Muscle of back (tissue), 13 donors: Measurements from ENCODE around the gene CNOT6. TPM values are rescaled to one million over a fixed set of nuclear protein-coding genes. Genes with fewer than 3 reads are reported as not detected.
"Not testable (repeated sequence)": the region's sequence is repeated elsewhere in the genome, so short reads cannot be mapped to it uniquely, and the experiment has no call there.

Source experiments
- DNase-seq, 3 donors: peaks; one replicate each; pipeline versions ENCODE4 v3.0.0 to v3.0.0-alpha.2; 2013
- long read RNA-seq, 9 donors: transcript quantifications; one replicate each; lab custom pipeline, GENCODE V29; 2026
- polyA plus RNA-seq, 10 donors: library from polyadenylated mRNA; unstranded; fragments of 120-200 nt; gene quantifications; one replicate each; pipeline ENCODE4 v1.2.1, GENCODE V29; 2013; ENCODE audit not compliant: insufficient read length in 10 of 10

The CNOT6 gene
- polyA plus RNA-seq, result 10 to 100 TPM; 20.2 to 32.6 (median 26.4) TPM
- long read RNA-seq, donor 1, full-length matches to known transcripts, result 1 of 1 reads
- long read RNA-seq, donor 1, partial matches to known transcripts, result 0 of 1 reads
- long read RNA-seq, donor 1, other reads (novel, unspliced or antisense), result 0 of 1 reads
- long read RNA-seq, donor 2, full-length matches to known transcripts, result 3 of 3 reads
- long read RNA-seq, donor 2, partial matches to known transcripts, result 0 of 3 reads
- long read RNA-seq, donor 2, other reads (novel, unspliced or antisense), result 0 of 3 reads
- long read RNA-seq, donor 3, result 0 reads
- long read RNA-seq, donor 4, full-length matches to known transcripts, result 1 of 1 reads
- long read RNA-seq, donor 4, partial matches to known transcripts, result 0 of 1 reads
- long read RNA-seq, donor 4, other reads (novel, unspliced or antisense), result 0 of 1 reads
- long read RNA-seq, donor 5, full-length matches to known transcripts, result 4 of 4 reads
- long read RNA-seq, donor 5, partial matches to known transcripts, result 0 of 4 reads
- long read RNA-seq, donor 5, other reads (novel, unspliced or antisense), result 0 of 4 reads
- long read RNA-seq, donor 6, full-length matches to known transcripts, result 1 of 1 reads
- long read RNA-seq, donor 6, partial matches to known transcripts, result 0 of 1 reads
- long read RNA-seq, donor 6, other reads (novel, unspliced or antisense), result 0 of 1 reads
- long read RNA-seq, donor 7, full-length matches to known transcripts, result 2 of 2 reads
- long read RNA-seq, donor 7, partial matches to known transcripts, result 0 of 2 reads
- long read RNA-seq, donor 7, other reads (novel, unspliced or antisense), result 0 of 2 reads
- long read RNA-seq, donor 8, result 0 reads
- long read RNA-seq, donor 9, result 0 reads

DNA sequence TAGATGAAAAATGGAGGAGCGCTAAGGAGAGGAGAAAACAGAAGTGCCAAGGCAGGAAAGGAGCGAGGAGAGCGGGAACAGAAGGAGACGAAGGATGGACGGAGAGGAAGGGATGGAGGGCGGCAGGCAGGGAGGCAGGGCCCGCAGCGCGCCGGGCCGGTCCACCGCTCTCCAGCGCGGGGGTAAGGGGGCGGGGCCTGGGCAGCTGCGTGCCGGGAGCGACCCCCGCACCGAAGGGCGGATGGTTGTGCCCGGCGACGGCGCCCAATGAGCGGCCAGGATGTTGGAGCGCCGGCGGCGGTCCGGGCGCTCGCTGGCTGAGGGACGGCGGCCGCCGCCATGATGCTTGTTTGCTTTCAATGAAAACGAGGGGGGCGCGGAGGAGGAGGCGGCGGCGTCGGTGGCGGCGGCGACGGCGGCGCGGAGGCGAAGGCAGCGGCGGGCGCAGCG is at the start of gene CNOT6:
Gene CNOT6, plus strand, starts transcription at position 320 of the 450 bp plus-strand sequence. CDS start 34,898 bp downstream, outside the sequence.
- peak; percentile 94 to 98 (median 98) for DNase-seq

DNA sequence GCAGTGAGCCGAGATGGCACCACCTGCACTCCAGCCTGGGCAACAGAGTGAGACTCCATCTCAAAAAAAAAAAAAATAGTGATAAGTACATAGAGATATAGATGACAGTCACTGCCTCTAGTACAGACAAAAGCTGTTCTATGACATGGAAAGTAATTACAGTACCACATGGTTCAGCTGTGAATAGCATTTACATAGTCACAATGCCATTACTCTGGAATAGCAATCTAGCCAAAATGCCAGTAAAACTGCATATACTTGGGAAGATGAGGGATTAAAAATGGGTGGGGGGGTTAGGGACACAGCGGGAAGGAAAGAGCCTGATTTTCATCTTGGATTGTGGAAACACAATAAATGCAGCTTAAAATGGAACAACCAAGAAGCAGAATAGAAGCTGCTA is 39.4 kb upstream of the CNOT6 start:
- no peak for DNase-seq

DNA sequence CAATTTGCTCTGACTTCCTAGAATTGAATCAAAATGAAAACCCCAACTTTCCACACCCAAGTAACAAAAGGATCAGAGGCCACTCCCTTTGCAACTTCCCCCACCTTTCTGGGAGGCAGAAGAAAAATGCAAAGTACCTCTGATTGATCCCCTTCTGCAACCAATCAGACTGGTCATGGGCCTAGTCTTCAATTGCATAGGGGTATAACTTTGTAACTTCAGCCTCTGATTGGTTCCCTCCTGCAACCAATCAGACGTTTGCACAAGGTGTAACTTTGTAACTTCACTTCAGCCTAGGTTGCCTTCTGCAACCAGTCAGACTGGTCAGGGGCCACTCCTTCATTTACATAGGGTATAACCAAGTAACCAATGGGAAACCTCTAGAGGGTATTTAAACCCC is 38.3 kb upstream of the CNOT6 start:
- DNase-seq, result no peak

DNA sequence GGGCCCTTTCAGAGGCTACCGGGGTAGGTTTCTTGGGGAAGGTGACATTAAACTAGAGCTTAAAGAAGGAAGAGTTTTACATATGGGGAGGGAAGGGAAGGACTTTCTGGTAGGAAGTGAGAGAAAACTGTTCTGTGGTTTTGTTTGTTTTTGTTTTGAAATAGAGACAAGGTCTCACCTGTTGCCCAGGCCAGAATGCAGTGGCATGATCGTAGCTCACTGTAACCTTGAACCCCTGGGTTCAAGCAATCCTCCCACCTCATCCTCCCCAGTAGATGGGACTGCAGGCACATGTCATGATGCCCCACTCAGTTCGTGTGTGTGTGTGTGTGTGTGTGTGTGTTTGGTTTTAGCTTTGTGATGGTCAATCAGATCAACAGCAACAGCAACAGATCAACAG is 37.4 kb upstream of the CNOT6 start:
- no peak for DNase-seq

DNA sequence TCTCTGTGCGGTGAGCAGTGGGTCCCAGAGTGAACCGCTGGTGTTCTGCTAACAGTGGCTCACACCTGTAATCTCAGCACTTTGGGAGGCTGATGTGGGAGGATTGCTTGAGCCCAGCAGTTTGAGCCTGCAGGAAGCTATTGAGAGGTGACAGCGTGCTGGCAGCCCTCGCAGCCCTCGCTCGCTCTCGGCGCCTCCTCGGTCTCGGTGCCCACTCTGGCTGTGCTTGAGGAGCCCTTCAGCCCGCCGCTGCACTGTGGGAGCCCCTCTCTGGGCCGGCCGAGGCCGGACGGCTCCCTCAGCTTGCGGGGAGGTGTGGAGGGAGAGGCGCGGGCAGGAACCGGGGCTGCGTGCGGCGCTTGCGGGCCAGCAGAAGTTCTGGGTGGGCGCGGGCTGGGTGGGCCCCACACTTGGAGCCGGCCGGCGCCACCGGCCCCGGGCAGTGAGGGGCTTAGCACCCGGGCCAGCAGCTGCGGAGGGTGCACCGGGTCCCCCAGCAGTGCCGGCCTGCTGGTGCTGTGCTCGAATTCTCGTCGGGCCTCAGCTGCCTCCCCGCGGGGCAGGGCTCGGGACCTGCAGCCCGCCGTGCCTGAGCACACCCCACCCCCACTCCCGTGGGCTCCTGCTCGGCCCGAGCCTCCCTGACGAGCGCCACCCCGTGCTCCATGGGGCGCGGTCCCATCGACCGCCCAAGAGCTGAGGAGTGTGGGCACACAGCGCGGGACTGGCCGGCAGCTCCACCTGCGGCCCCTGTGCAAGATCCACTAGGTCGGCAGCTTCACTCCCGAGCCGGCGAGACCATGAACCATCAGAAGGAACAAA is 35.1 kb upstream of the CNOT6 start:
- DNase-seq, result not testable (repeated sequence)

DNA sequence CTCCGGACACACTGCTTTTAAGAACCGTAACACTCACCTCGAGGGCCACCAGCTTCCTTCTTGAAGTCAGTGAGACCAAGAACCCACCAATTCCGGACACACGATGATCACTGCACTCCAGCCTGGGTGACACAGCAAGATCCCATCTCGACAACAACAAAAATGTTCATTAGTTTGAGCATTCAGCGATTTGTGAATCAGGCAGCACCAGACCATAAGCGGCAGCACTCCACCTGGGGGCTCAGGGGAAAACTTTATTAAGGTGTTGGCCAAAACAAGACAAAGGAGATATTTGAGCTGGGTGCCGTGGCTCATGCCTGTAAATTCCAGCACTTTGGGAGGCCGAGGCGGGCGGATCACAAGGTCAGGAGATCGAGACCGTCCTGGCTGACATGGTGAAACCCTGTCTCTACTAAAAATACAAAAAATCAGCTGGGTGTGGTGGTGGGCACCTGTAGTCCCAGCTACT is 34.5 kb upstream of the CNOT6 start:
- DNase-seq, result not testable (repeated sequence)

DNA sequence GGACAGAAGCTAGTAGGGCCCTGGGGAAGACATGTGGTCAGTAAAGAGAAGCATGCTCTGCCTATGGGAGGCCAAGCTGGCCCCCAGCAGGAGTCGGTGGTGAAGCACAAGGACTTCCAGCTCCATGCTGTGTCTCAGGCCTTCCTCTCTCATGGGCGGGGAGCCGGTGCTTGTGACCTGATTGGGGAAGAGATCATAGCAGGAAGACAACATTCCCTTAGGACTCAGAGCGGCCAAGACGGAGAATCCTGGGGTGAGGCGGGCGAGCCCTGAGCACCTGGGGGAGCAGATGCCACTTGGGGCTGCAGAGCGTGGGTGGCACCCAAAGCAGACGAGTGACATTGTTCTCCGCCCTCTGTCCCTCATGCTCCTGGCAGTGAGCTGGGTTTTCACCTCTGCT is 33.3 kb upstream of the CNOT6 start:
- no peak for DNase-seq

DNA sequence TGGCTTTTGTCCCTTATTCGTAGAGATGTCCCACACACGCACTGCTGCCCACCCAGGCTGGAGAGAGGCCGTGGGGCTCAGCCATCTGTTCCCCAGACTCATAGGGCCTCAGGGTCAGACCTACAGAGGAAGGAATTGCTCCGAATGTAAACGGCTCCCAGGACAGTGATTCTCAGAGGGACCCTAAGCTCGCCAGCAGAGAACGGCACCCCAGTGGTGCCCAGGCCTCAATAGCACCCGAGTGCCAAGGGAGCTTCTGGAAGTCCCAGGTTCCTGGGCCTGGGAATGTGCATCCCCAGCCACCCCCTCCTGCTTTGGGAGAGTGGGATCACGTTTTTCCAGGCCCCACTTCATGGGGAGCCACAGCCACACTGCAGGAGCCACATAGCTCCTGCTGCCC is 32.9 kb upstream of the CNOT6 start:
- no peak for DNase-seq

DNA sequence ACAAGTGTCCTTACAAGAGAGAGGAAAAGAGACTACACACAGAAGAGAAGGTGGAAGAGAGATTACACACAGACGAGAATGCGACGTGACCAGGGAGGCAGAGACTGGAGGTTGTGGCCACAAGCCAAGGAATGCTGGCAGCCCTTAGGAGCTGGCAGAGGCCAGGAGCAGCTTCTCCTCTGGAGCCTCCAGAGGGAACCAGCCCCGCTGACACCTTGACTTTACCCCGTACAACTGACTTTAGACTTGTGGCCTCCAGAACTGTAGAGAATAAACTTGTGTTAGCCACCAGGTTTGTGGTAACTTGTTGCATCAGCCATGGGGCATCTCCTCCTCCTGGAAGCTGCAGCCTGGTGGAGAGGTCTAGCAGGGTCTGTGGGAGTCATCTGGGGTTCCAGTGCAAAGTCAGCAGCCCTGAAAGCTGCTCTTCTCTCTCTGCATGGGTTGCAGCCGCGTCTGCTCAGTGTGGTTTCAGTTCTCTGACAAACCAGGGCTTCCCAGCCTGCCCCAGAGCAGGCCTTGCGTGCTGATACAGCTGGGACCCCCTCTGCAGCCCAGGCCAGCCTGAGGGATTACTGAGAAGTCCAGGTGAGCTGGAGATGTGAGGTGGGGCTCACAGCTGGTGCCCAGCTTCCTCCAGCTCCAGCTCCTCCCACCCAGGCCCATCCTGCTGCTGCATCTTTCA is 30.8 kb upstream of the CNOT6 start:
- DNase-seq, result no peak

DNA sequence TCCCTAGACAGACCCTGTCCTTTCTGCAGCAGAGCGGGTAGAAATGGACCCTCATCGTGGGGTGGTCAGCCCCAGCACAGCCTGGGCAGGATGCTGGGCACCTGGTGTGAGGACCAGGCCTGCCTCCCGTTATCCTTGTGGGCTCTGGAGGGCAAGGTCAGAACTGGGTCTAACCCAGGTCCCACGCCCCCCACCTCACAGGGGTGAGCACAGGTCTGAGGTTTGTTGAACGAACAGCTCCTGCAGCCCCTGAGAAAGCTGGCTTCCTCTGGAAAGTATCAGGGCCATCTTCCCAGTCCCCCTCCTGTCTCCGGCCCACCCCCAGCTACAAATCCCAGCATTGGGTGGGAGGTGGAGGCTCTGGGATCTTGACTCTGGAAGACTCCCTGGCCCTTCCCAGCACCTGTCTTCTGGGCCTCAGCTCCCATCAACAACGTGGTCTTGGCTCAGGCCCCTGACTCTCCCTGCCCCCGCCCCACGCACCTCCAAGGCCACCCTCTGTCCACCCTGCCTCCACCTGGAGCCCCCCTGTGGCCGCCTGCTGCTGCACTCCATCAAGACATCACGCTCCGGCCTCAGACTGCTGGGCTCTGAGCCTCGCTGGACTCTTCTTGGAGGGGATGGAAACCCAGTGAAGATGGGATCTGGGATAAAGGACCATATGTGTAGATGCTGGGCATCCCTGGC is 30.1 kb upstream of the CNOT6 start:
- no peak for DNase-seq

DNA sequence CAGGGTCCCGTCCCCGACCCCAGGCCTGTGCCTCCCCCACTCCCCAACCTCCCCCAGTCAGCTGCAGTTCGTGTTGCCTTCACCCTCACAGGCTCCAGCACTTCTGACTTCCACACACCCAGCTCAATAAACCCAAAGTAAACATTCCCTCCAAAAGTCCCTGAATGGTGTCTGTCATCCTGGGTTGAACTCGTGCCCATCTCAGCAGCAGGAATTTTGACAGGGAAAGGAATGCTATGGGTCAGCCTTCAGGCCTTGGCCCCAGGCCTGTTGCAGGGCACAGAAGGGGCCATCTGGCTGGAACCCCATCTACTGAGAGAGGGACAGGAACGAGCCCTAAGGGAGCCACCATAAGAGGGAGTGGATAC is 29.6 kb upstream of the CNOT6 start:
- DNase-seq, result no peak

DNA sequence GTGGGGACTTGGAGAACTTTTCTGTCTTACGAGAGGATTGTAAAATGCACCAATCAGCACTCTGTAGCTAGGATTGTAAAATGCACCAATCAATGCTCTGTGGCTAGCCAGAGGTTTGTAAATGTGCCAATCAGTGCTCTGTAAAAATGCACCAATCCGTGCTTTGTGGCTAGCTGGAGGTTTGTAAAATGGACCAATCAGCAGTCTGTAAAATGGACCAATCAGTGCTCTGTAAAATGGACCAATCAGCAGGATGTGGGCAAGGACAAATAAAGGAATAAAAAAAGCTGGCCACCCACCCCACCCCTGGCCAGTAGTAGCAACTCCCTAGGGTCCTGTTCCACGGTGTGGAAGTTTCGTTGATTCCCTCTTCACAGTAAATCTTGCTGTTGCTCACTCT is 29.1 kb upstream of the CNOT6 start:
- DNase-seq, result not testable (repeated sequence)

DNA sequence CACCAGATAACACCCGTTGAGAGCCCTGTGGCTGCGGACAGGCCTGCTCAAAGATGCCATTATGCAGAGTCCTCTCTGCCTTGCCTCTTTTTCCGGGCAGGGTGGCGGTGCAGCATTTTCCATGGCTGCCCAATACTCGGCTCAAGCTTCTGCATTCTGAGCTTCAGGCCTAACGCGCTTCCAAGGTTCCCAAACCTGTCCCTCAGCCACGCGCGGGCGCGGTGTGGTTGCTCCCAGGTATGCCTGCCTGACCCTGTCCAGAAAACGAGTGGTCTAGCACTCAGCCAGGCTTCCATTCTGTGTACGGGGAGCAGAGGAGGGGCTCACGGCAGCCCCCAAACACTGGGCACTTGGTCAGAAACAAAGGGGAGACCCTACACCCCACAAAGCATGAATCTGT is 27.9 kb upstream of the CNOT6 start:
- DNase-seq, result no peak

DNA sequence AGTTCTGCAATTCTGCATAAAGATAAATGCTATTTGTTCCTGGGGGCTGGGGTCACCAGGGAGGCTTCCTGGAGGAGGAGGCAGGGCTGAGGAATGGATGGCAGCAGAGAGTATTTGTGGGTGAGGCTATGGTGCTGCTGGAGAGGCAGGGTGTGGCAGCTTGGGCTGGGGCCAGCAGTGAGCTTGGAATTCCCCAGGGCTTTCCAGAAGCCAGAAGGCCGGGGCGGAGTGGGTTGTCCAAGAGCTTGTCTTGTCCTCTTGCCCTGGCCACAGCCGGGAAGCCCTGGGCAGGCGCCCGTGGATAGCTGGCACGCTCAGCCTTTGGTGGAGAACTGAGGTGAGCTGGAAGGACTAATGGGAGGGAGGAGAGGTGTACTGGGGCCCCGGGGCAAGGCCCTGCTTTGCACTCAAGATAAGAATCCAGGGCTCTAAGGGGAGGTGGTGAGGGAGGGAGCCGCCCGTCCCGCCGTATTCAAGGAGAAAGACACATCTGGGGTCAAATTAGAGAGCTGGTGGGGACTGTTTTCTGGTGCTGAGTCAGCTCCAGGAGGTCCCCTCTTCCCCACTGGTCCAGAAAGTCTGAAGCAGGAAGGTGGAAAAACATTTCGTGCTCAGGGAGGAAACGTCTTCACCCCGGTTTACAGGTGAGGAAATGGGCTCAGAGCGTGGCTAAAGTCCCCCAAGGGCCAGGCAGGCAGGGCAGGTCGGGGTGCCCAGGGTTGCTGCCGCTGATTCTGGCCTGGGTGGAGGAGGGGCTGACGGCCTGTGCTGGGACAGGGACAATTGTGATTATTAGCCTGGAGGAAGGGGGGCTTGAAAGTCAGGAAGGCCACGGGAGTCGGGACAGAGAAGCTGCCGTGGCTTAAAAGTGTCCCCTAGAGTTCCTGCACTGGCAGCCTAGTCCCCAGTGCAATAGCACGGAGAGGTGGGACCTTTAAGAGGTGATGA is 26.9 kb upstream of the CNOT6 start:
- no peak for DNase-seq

DNA sequence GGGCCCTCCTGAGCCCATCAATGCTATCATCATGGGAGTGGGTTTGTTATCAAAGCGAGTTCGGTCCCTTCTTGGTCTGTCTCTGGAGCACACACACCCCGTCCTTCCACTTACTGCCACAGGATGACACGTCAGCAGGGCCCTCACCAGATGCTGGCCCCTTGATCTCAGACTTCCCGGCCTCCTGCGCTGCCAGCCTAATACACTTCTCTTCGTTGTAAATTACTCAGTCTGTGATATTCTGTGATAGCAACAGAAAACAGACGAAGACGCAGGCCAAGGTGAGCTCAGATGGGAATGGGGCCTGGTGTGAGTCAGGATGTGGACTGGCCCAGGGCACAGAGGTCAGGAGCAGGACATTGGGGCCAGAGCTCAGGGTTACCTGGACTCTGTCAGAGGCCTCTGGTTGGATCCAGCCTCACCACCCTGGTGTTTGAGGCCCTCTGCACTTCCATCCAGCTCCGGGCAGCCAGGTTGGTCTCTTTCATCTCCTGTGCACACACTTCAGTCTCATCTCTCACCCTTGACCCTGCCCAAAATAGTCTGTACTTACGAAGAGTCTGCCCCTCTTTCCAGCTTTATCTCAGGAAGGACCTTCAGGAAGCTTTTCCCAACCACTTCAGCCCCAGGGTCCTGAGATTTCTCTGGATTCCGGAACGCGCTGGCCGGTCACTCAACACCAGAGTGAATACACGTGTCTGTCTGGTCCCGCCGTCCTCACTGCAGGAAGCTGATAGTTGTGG is 26.0 kb upstream of the CNOT6 start:
- no peak for DNase-seq

DNA sequence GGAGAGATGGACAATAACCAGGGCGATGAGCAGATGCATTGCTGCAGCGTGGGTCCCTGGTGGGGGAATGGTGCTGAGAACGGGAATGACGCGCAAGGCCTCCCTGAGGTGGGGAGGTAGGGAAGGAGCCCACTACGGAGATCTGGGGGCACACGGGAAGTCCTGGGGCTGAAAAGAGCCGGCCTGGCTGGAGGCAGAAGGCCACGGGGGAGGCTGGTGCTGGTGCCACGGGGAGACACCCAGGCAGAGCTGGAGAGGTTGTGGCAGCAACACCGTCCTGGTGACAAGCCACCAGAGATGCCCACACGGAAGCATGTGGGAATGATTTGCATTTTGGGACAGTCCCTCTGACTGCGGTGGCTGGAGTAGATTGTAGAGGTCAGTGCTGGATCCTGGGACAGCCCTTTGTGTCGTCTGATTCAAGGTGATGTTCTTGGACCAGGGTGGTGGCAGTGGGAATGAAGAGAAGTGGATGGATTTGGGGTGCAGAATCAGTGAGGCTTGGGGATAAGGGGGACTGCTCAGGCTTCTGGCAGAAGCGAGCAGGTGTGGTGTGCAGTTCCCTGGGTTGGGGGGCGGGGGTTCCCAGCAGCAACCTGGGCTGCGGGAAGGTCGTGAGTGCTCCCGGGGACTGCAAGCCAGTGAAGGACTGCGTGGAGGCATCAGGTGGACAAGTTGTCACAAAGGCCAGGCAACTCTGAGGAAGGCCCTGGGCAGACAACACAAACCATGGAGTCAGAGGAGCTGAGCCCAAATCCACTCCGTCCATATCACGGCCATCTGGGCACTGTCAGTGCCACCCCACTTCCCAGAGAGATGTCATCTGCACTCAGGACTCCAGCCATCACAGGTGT is 25.2 kb upstream of the CNOT6 start:
- DNase-seq, result no peak

DNA sequence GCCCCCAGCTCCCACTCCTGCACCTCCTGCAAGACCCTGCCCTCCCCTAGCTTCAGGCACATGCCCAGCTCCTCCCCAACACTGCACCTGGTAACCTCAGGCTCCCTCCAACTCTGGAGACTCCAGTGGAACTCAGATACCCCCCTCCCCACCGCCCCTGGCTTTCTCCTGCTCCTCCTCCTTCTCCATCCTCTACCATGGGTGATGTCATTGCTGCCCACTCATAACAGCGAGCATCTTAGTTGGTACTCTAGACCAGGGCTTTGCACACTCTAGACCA is 24.7 kb upstream of the CNOT6 start:
- DNase-seq, result no peak

DNA sequence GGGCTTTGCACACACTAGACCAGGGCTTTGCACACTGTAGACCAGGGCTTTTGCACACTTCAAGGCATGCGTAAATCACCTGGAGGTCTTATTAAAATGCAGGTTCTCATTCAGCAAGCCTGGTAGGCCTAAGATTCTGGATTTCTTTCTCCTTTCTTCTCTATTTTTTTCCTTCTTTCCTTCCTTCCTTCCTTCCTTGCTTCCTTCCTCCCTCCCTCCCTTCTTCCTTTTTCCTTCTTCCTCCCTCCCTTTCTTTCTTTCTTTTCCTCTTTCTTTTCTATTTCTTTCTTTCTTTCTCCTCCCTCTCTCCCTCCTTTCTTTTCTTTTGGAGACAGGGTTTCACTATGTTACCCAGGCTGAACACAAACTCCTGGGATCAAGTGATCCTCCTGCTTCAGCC is 24.3 kb upstream of the CNOT6 start:
- DNase-seq, result no peak
